NCI-H345 treated with DMSO at 0.1 percent for 48 hours (cell line): ENCODE results near the gene VPS37B.
"Not testable (repeated sequence)": the region's sequence is repeated elsewhere in the genome, so short reads cannot be mapped to it uniquely, and the experiment has no call there.

ENCODE experiments used
- DNase-seq: peaks from one replicate; lab custom pipeline; 2025; ENCODE audit not compliant: unreplicated experiment; lab: John Stamatoyannopoulos, UW

VPS37B gene

DNA sequence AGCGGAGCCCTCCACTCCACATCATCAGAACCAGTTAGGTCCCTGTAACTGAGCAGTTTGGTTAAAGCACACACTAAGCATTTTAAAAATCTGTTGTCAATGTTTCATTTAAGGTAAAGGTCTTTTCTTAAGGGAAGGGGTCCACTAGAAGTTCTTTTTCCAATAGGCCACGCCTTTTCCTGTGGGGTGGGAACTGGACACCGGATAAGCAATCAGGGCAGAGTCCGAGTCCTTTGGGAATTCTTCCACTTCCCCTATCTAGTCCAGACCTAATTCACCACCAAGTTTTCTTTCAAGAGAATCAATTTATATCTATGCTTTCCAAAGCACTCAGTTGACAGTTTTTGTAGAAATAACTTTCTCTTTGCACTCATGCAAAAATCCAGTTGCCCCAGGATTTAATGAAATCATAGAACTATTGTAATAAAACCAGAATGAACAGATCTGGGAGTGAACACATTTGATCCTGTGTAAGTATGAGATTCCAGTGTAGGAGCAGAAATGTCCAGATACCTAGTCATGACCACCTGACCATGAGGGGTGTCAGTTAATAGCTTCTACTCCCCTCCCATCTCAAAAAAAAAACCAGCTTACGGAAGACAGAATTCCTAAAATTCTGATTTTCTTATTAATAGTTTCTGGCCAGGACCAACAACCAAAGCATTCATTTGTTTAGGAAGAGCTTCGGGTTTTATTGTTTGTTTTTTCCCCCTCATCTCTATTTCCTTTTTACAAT is 11.7 kb downstream of the VPS37B start:
- DNase-seq, result no peak

DNA sequence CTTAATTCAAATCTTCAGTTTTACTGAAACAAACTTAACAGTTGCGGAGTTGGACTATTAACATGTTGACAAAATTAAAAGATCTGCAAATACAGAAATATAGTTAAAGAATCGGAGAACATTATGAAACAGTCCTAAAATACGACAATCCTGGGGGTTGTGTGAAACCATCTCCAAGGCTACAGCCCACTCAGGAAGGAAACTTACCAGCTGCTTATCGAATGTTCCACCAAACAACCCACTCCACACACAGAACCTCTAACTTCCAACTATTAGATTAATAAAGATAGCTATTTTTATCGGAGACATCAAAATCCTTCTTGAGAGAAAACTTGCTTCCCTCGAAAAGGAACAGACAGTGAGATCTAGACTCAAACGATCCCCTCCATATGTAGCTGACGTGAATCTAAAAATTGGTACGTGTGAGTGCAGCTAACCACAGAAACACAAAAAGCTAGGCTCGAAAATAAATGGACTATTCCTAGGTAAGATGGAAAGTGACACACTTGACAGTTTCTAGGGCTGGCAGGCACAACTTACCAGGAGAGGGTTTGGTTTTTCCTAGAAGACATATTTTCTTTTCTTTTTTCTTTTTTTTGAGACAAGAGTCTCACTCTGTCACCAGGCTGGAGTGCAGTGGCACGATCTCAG is 12.9 kb downstream of the VPS37B start:
- no peak for DNase-seq

DNA sequence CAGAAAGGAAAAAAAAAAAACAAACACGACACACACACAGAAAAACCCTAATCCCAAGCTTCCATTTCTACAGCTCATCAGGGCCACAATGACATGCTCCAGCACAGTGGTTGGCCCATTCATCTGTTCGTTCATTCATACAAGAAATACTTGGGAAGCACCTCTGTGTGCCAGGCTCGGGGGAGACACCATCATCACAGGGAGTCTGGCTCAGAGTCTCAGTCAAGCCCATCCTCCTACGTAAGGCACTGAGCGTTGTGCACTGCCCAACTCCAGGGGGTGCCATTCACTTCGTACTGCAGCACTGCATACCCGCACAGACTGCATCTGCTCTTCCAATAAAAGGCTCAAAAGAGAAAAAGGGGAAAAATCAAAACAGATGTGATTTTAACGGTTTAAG is 15.3 kb downstream of the VPS37B start:
- DNase-seq, result peak; percentile 33

DNA sequence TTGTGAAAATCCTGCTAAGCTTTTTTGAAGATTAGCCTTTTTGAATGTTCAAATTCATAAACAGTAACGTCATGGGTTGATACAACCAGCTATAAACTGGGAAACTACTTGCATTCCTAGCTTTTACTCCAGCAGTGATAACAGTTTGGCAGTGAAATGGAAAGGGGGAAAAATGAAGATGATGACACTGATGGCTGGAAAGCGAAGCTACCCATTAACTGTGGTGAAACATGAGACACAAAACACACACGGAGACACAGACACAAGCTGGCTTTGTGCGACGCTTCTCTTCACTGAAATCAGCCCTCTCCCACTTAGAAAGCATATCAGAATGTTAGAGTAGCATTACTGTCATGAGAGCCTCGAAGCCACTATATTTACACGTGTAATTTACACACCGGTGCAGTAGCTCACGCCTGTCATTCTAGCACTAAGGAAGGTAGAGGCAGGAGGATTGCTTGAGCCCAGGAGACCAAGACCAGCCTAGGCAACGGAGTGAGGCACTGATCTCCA is 15.7 kb downstream of the VPS37B start:
- DNase-seq, result no peak

DNA sequence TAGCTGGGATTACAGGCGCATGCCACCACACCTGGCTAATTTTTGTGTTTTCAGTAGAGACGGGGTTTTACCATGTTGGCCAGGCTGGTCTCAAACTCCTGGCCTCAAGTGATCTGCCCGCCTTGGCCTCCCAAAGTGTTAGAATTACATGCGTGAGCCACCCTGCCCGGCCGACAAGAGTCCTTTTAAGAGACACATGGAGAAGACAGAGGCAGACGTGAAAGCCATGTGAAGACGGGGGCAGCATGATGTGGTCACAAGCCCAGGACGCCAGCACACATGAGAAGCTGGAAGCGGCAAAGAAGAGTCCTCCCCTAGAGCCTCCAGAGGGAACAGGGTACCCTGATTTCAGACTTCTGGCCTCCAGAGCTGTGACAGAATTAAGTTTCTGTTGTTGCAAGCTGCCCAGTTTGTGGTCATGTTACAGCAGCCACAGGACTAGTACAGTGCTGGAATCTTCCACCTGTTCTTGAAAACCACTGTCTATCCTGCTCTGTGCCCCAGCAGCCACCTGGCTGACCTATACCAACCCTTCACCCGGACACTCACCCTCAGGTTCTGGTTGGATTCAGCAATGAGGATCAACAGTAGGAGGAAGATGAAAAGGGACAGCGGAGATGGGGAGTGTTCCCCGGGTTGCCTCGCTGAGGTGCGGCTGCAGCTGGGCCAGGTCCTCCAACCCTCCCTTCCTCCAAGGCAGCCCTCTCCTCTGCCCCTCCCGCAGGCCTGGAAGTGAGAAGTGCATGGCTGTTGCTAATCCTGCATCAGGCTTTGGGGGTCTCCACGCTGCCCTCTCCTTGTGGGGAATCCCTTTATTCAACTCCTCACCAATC is 16.9 kb downstream of the VPS37B start:
- no peak for DNase-seq

DNA sequence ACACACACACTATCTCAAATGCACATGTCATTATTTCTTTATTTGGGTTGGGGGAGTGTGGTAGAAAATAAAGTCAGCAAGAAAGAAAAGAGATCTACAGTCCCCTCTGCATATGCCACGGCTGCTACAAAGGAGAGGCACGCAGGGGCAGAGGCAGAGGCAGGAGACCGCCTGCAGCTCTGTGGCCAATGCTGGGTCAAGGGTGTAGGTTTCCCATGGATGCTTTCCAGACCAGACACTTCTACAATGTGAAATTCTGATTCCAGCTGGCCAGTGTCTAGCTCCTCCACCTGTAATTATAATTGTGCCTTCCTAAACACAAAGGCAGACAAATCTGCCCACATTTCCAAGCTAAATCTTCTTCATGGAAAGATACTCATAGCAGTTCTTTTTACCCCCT is 19.2 kb downstream of the VPS37B start:
- no peak for DNase-seq

DNA sequence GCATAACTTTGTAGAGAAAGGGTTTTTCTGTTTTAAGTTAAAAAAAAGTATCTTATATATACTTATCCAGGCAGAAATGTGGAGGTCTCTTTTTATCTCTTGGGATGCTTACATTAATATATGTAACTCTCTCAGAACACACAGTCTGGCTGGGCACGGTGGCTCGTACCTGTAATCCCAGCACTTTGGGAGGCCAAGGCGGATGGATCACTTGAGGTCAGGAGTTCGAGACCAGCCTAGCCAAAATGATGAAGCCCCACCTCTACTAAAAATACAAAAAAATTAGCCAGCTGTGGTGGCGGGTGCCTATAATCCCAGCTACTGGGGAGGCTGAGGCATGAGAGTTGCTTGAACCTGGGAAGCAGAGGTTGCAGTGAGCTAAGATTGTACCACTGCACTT is 19.6 kb downstream of the VPS37B start:
- not testable (repeated sequence) for DNase-seq

DNA sequence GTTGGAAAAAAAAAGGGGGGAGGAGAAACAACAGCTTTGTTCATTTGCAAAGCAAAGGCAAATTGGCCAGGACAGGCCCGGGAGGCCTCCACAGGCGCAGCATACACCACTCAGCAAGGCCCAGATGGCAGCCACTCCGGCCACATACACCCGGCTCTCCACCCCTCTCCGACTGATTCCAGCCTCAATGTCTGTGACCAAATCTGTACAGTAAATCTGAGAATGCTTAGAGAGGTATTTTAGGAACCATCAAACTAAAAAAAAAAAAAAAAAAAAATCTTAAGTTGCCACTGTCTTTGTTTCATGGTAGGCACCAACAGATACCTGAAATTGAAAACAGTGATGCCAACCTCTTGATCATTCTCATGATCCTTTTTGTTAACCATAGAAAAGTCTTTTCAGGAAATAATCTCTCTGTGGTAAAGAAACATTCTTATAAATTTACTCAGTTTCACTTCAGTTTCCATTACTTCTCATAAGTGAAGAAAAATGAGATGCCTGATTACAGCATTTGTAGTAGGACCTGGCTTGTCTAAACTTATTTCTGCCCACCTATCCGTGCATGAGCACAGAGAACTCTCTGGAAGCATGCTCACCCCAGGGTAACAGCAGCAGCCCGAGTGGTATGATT is 20.2 kb downstream of the VPS37B start:
- no peak for DNase-seq

DNA sequence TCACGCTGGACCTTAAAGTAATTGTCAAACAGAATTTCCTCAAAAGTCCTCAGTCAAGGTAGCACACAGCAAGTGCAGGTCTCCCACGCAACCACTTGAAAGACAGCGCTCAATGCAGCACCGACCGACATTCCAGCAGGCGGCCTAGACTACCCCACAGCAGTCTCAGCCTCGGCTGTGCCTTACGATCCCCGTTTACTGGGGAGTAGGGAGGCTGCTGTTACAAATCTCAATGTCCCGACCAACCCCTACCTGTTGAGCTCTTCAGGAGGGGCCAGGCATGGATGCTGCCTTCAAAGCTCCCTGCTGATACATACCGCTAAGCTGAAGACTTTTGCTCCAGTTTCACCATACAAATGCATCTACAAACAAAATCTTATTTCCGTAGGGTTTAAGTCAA is 21.8 kb downstream of the VPS37B start:
- DNase-seq, result no peak

DNA sequence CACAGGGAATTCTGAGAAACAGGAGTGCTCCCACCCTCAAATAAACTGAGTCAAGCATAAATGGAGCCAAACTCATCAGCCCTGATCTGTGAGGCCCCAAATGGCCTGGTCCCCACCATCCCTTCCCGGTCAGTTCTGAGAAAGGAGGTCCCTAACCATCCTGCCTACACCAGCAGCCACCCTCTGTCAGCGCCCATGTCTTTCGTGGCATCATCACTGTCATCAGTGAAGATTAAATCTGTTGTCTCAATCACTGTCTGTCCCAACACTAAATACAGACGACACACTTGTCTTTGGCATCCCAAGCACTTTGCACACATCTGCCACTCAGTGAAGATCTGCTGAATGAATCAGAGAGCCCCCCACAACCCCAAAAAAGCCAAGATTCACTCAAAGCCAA is 22.4 kb downstream of the VPS37B start:
- no peak for DNase-seq

DNA sequence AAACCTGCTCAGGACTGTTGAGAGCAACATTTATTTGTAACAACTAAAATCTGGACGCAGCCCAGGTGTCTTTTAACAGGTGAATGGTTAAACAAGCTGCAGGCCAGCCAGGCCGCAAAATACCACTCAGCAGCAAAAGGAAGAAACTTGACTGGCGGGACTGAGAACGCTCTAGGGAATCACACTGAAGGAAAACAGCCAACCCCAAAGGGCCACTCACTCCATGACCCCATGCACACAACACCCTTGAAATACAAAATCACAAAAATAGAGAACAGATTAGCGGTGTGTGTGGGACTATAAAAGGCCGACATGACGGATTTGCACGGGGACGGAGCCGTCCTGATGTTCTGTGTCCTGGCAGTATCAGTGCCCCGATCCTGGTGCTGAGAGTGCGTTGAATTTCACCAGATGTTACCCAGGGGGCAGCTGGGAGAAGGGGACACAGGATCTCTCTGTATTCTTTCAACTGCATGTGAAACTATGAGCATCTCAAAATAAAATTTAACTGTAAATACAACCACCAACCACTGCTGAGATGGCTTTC is 23.0 kb downstream of the VPS37B start:
- no peak for DNase-seq

DNA sequence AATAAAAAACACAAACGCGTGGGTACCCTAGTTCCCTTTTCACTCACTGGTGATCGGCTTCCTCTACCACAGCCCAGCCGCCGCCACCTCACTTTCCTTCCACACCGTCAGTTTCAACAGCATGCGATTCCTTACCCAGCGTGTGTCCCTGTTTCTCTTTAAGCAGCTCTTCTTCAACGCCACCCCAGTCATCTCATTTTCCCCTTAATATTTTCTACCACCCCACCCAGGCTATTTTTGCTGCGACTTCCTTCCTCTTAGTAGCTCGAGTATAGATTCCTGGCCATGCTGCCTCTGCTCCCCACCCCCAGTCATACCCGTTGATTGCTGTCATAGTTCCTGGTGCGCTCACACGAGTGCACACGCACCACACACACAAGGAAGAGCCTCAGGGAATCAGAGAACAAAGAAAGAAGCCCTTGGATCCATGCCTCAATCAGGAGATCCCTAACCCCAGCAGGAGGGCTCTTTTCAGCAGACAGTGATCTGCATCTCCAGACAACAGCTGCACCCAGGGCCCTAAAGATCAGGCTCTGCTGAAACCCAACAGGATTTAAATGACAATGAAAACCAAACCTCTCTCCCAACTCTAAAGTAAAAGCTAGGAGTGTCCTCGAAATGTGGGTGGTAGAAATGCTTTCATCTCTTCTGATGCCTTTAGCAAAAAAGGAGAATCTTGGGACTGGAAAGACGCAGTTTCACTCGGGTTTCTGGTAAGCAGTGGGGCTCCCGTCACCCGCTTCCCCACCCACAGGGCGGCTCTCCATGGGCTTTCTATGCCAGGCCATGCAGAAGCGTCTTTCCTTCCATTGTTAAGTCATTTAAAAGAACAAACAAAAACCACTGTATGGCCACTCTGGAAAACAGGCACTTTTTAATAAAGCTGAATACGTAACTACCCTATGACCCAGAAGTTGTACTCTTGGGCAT is 23.8 kb downstream of the VPS37B start:
- DNase-seq, result peak; percentile 93

DNA sequence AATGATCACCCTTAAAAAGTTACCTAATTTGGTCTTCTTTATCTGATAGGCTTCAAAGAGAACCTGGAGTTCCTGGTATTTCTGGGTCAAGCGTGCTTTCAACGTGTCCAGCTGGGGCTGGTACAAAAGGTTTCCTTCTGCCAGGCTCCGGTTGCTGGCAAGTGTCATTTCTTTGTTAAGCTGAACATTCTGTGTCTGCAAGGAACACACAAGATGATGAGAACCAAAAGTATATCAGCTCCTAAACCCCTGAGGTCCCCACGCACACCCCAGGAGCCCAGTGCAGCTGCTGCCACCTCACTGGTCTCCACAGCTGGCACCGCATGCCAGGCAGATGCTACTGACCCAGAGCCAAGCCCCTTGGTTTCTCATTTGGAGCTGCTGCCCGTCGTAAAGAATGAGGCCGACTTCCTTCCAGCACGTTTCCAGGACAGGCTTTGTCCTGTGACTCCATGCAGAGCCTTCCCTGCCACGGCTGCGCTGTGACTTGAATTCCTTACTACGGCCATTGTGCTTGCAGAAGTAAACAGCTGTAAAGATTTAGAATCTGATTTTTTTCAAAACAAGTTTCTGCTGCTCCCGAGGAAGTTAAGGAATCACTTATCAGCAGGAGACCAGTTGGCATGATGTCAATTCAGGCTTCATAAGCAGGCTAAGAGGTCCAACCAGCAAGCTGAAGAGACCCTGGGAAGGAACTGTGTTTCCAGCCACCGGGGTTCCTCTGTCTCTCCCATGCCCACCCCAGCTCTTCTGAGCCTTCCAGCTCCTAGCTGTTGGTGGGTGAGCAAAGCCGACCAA is 24.9 kb downstream of the VPS37B start:
- DNase-seq, result no peak

DNA sequence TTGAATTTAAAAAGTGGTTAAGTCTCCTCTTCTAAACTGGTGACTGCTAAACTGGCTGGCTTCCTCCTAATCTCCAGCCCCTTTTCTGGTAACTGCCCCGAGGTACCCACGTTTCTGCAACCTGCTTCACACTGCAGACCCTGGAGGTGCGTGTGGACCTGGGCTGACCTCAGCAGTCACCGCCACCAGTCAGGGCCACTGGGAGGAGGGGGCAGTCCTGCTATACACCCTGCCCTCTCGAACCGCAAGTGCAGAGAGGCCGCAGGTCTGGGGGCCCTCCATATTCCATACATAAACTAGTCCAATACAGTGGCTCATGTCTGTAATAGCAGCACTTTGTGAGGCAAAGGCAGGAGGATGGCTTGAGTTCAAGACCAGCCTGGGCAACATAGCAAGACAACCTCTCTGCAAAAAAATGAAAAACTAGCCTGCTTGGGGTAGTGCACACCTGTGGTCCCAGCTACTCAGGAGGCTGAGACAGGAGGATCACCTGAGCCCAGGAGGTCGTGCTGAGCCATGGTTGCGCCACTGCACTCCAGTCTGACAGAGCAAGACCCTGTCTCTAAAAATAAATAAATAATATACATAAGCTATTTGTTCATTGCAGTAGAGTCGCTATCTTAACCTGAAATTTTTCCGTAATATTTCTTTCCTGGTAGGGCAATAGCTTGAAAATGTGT is 25.6 kb downstream of the VPS37B start:
- no peak for DNase-seq

DNA sequence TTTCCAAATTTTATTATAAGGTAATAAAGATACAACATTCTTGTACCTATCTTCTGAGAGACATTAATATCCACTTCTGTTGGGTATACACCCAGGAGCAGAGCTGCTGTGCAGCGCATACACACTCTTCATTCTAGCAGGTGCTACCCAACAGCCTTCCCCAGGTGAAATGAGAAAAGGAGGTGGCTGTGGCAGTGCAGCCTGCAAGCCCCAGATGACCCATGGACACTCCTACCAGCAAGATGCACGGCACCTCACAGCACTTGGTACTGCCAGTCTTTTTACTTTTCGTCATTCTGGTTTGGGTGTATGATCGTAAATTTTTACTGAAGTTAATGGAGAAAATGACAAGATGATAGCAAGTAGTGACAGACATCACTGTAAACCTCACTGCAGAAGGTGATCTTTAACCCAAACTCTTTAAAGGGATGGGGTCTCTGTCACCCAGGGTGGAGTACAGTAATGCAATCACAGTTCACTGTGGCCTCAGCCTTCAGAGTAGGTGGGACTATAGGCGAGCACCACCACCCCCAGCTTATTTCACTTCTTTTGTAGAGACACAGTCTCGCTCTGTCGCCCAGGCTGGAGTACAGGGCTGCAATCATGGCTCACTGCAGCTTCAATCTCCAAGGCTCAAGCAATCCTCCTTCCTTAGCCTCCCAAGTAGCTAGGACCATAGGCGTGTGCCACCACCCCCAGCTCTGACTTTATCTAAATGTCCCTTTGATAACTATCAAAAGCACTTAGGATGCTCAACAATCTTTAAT is 26.5 kb downstream of the VPS37B start:
- DNase-seq, result no peak

DNA sequence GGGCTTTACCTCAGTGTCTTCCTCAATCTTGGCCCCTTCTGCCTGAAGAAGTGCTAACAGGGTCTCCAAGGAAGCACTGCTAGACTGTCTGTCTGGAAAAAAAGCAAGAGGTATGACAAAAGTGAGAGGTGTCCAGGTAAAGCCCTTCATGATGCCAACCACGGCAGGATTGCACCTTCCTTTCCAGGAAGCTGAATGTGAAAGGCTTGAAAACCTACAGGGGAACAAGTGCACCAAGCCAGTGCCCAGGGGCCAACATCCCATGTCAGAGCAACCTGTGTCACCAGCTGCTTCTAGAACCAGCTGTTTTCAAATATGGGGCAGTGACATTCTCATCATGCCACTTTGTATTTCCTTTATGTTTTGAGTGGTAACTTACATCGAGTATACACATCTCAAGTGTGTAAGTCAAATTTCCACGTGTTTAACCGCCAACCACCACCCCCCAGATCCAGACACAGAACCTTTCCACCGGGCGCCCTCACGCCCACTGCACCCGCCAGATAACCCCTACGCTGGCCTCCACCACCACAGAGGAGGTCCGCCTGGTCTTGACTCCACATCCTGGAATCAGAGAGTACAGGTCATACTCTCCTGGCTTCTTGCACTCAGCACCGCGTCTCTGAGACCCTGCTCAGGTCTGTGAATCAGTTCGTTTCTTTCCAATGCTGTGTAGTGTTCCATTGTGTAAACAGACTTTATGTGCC is 27.3 kb downstream of the VPS37B start:
- DNase-seq, result no peak
